Liver (tissue), 3 donors: ENCODE results near the gene HAPLN2.
"Not testable (repeated sequence)": the region's sequence is repeated elsewhere in the genome, so short reads cannot be mapped to it uniquely, and the experiment has no call there.

Source experiments
- GABPA ChIP-seq, 2 donors: IDR thresholded peaks in 1 of 2; conservative IDR thresholded peaks in 1 of 2; 2 replicates each; pipeline ENCODE4 v1.6.1; 2016; ENCODE audit warnings: antibody characterized with exemption in 2 of 2, mild to moderate bottlenecking in 1 of 2, moderate library complexity in 1 of 2
- RAD21 ChIP-seq, 2 donors: IDR thresholded peaks; 2 replicates each; pipeline ENCODE4 v1.6.1; 2016; ENCODE audit warnings: antibody characterized with exemption in 2 of 2, mild to moderate bottlenecking in 2 of 2
- SP1 ChIP-seq: IDR thresholded peaks from 2 replicates; pipeline ENCODE4 v1.6.1; 2018; ENCODE audit warnings: antibody characterized with exemption, mild to moderate bottlenecking
- TAF1 ChIP-seq: conservative IDR thresholded peaks from 2 replicates; pipeline ENCODE4 v1.6.1; 2016; ENCODE audit warnings: antibody characterized with exemption, mild to moderate bottlenecking
- TF ChIP-seq, protein P1 (sequence below): fragments of 150-350 bp; IDR thresholded peaks from 2 replicates; pipeline ENCODE4 v1.5.1; 2017; ENCODE audit warnings: improper control_type of control experiment, low read depth, low read length; ENCODE audit not compliant: missing input control
- TF ChIP-seq, protein P2 (sequence below): IDR thresholded peaks from 2 replicates; pipeline ENCODE4 v1.6.1; 2016; ENCODE audit warnings: antibody characterized with exemption, mild to moderate bottlenecking
- TF ChIP-seq, protein P3 (sequence below): IDR thresholded peaks from 2 replicates; pipeline ENCODE4 v1.6.1; 2016; ENCODE audit warnings: antibody characterized with exemption
- donor health status: healthy.
- donor health status: healthy.

DNA sequence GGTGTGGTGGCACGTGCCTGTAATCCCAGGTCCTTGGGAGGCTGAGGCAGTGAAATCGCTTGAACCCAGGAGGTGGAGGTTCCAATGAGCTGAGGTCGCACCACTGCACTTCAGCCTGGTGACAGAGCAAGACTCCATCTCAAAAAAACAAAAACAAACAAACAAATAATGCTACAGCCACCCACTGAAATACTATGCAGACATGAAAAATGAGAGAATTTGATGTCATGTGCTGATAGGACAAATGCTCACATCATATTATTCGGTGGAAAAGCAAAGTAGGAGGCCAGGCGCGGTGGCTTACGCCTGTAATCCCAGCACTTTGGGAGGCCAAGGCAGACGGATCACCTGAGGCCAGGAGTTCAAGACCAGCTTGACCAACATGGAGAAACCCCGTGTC, 9.1 kb upstream of the HAPLN2 start:
- TF ChIP-seq RAD21 (IDR thresholded peaks at IDR 0.05); SP1; GABPA (IDR thresholded peaks at IDR 0.05 in 1 of 2, conservative IDR thresholded peaks at IDR 0.05 in 1 of 2); TAF1: not testable (repeated sequence)
- TF ChIP-seq, protein P1, sequence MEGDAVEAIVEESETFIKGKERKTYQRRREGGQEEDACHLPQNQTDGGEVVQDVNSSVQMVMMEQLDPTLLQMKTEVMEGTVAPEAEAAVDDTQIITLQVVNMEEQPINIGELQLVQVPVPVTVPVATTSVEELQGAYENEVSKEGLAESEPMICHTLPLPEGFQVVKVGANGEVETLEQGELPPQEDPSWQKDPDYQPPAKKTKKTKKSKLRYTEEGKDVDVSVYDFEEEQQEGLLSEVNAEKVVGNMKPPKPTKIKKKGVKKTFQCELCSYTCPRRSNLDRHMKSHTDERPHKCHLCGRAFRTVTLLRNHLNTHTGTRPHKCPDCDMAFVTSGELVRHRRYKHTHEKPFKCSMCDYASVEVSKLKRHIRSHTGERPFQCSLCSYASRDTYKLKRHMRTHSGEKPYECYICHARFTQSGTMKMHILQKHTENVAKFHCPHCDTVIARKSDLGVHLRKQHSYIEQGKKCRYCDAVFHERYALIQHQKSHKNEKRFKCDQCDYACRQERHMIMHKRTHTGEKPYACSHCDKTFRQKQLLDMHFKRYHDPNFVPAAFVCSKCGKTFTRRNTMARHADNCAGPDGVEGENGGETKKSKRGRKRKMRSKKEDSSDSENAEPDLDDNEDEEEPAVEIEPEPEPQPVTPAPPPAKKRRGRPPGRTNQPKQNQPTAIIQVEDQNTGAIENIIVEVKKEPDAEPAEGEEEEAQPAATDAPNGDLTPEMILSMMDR: not testable (repeated sequence)
- TF ChIP-seq, protein P2, sequence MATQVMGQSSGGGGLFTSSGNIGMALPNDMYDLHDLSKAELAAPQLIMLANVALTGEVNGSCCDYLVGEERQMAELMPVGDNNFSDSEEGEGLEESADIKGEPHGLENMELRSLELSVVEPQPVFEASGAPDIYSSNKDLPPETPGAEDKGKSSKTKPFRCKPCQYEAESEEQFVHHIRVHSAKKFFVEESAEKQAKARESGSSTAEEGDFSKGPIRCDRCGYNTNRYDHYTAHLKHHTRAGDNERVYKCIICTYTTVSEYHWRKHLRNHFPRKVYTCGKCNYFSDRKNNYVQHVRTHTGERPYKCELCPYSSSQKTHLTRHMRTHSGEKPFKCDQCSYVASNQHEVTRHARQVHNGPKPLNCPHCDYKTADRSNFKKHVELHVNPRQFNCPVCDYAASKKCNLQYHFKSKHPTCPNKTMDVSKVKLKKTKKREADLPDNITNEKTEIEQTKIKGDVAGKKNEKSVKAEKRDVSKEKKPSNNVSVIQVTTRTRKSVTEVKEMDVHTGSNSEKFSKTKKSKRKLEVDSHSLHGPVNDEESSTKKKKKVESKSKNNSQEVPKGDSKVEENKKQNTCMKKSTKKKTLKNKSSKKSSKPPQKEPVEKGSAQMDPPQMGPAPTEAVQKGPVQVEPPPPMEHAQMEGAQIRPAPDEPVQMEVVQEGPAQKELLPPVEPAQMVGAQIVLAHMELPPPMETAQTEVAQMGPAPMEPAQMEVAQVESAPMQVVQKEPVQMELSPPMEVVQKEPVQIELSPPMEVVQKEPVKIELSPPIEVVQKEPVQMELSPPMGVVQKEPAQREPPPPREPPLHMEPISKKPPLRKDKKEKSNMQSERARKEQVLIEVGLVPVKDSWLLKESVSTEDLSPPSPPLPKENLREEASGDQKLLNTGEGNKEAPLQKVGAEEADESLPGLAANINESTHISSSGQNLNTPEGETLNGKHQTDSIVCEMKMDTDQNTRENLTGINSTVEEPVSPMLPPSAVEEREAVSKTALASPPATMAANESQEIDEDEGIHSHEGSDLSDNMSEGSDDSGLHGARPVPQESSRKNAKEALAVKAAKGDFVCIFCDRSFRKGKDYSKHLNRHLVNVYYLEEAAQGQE: not testable (repeated sequence)
- TF ChIP-seq, protein P3, sequence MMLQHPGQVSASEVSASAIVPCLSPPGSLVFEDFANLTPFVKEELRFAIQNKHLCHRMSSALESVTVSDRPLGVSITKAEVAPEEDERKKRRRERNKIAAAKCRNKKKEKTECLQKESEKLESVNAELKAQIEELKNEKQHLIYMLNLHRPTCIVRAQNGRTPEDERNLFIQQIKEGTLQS: not testable (repeated sequence)
